ENCODE results near the gene CLC. TPM values are rescaled to one million over a fixed set of nuclear protein-coding genes. Genes with fewer than 3 reads are reported as not detected.
"Not testable (repeated sequence)": the region's sequence is repeated elsewhere in the genome, so short reads cannot be mapped to it uniquely, and the experiment has no call there.

The CLC gene
- total RNA-seq, 2 experiments from 2014 or later, result not detected

DNA sequence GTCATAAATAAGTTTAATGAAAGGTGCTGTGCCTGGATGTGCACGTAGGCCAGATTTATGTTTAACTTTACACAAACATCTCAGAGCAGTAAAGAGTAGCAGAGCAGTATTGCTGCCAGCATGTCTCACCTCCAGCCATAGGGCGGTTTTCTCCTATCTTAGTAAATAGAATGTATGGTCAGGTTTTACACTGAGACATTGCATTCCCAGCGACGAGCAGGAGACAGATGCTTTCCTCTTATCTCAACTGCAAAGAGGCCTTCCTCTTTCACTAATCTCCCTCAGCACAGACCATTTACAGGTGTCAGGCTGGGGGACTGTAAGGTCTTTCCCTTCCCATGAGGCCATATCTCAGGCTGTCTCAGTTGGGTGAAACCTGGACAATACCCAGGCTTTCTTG, 49.2 kb downstream of the CLC start:
- CTCF ChIA-PET; H3K4me1 Mint-ChIP-seq; H3K27me3 Mint-ChIP-seq; POLR2A ChIA-PET; H3K36me3 Mint-ChIP-seq (ENCODE audit: low read depth); H3K4me3 Mint-ChIP-seq; H3K9me3 Mint-ChIP-seq; H3K27ac Mint-ChIP-seq; DNase-seq: not testable (repeated sequence)

DNA sequence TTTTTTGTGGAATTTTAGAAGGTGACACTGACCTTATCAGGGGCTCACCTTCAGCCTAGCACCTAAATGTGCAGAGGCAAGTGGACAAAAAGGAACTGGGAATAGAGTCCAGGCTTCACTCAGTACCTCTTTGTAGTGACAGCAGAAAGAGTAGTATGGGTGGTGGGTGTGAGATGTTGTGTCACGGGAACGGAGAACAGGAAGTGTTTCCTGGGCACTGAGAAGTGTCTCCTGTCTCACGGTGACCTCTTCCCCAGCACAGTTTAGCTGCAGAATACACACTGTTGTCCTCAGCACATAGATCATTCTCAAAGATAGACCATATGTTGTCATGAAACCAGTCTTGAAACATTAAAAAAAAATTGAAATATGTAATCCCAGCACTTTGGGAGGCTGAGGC, 51.1 kb downstream of the CLC start:
- H3K36me3 Mint-ChIP-seq (ENCODE audit: low read depth), result peaks cover 10% of the 10 kb centered on the region
- CTCF ChIA-PET, result no interaction called here
- POLR2A ChIA-PET, result no interaction called here
- H3K27ac Mint-ChIP-seq, result no peak overlapping the region
- peaks cover 6% of the 10 kb centered on the region for H3K9me3 Mint-ChIP-seq
- DNase-seq, result no peak
- H3K4me3 Mint-ChIP-seq, result no peak overlapping the region
- H3K27me3 Mint-ChIP-seq, result peaks cover 9% of the 10 kb centered on the region
- peaks cover 9% of the 10 kb centered on the region for H3K4me1 Mint-ChIP-seq

DNA sequence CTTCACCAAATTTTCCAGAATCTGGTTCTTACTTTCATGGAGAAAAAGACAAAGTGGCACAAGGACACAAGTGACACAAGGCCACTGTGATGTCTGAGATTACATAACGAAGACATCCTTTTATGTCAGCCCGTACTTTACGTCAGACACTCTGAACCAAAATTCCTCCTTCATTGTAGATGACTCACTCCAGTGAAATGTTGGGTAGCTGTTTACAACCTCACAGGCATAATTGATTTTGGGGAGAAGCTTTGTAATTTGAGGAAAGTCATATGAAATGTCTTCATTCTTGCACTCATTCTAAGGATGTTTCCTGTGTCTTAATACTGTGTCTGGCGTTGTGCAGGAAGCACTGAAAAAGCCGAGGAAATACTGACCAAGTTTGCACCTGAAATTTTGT, 53.6 kb downstream of the CLC start:
- H3K4me3 Mint-ChIP-seq, result no peak overlapping the region
- ChIA-PET CTCF (no interaction called here), POLR2A (no interaction called here)
- peaks cover 23% of the 10 kb centered on the region for H3K4me1 Mint-ChIP-seq
- peaks cover 10% of the 10 kb centered on the region for H3K36me3 Mint-ChIP-seq (ENCODE audit: low read depth)
- no peak for DNase-seq
- no peak overlapping the region for H3K27ac Mint-ChIP-seq
- peaks cover 6% of the 10 kb centered on the region for H3K9me3 Mint-ChIP-seq
- H3K27me3 Mint-ChIP-seq, result peaks cover 2% of the 10 kb centered on the region

DNA sequence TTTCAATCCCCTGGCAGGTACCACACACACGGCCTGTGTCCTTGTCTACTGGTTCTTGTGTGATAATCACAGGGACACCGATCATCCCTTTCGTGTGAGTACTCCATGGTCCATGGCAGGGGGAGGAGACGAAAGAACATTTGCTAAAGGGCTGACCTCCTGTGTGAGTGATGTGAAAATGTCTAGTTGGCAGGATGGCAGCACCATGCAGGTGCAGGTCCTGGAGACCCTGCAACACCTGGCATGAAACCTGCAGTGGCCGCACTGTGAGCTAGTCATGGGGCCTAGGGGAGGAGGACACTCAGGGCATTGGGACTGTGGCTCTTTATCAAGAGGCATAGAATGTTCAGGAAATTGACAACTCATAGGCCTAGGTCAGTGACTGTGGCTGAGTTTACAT, 56.4 kb downstream of the CLC start:
- H3K4me1 Mint-ChIP-seq, result peaks cover 37% of the 10 kb centered on the region
- no peak overlapping the region for H3K4me3 Mint-ChIP-seq
- no peaks in the 10 kb centered on the region for H3K27me3 Mint-ChIP-seq
- no peak for DNase-seq
- peaks cover 7% of the 10 kb centered on the region for H3K36me3 Mint-ChIP-seq (ENCODE audit: low read depth)
- no peak overlapping the region for H3K27ac Mint-ChIP-seq
- peaks cover 4% of the 10 kb centered on the region for H3K9me3 Mint-ChIP-seq
- ChIA-PET POLR2A (no interaction called here), CTCF (no interaction called here)

Other genes starting within 250 kb of the CLC start
- gene DLL3, start 239.1 kb downstream of the CLC start, total RNA-seq, result under 1 TPM in 1 of 2 experiments, not detected in 1; 0.35 TPM
- gene SELENOV, start 222.9 kb downstream of the CLC start, total RNA-seq, result not detected
- 1 to 10 TPM; 3.4 to 5.1 TPM for gene EID2B, start 205.2 kb downstream of the CLC start, total RNA-seq
- gene EID2, start 197.9 kb downstream of the CLC start, total RNA-seq, result 10 to 100 TPM; 17.2 to 20.3 TPM
- not detected for gene LGALS13, start 135.5 kb downstream of the CLC start, total RNA-seq
- gene LGALS16, start 82.1 kb downstream of the CLC start, total RNA-seq, result not detected
- gene LGALS14, start 33.5 kb downstream of the CLC start, total RNA-seq, result not detected
- gene LEUTX, start 40.8 kb upstream of the CLC start, total RNA-seq, result not detected
- 10 to 100 TPM; 10.9 to 11.5 TPM for gene DYRK1B, start 96.1 kb upstream of the CLC start, total RNA-seq
- gene FBL, start 108.3 kb upstream of the CLC start, total RNA-seq, result 100 to 1,000 TPM; 330 to 377 TPM
- gene FCGBP, start 196.6 kb upstream of the CLC start, total RNA-seq, result 1 to 10 TPM; 7.1 TPM
- gene PSMC4, start 233.1 kb upstream of the CLC start, total RNA-seq, result 100 to 1,000 TPM; 108 to 122 TPM